GM19351 (cell line): Measurements from ENCODE around the gene ACSM5.
"Not testable (repeated sequence)": the region's sequence is repeated elsewhere in the genome, so short reads cannot be mapped to it uniquely, and the experiment has no call there.

Experiments
- ATAC-seq: cut with Tn5 transposase; IDR thresholded peaks from one replicate; pipeline ENCODE4 v1.9.1; 2021; ENCODE audit warnings: mild to moderate bottlenecking, moderate library complexity; ENCODE audit not compliant: unreplicated experiment

Gene ACSM5

GRCh38 chr16:20398603-20399002 is 10.7 kb upstream of the ACSM5 start:
- ATAC-seq, result no peak

- ATAC-seq, result no peak
Observed at GRCh38 chr16:20399185-20399584, 10.1 kb upstream of the ACSM5 start.

GRCh38 chr16:20401066-20401465 is 8.3 kb upstream of the ACSM5 start:
- no peak for ATAC-seq

- no peak for ATAC-seq
Observed at GRCh38 chr16:20401475-20402016, 7.8 kb upstream of the ACSM5 start.

- ATAC-seq, result no peak
Observed at GRCh38 chr16:20402651-20403050, 6.7 kb upstream of the ACSM5 start.

GRCh38 chr16:20404637-20405036 is 4.7 kb upstream of the ACSM5 start, which contains the start of gene PDILT:
Gene PDILT (minus strand): TSS chr16:20404737. CDS start chr16:20399300, 5,437 bp downstream.
- ATAC-seq, result no peak

- ATAC-seq, result peak; percentile 92
Observed at GRCh38 chr16:20410121-20410723, 888 bp downstream of the ACSM5 start.

GRCh38 chr16:20411055-20411454 is 1.7 kb downstream of the ACSM5 start:
- ATAC-seq, result peak; percentile 43

GRCh38 chr16:20415541-20415940 is 6.2 kb downstream of the ACSM5 start:
- no peak for ATAC-seq

- ATAC-seq, result not testable (repeated sequence)
Observed at GRCh38 chr16:20419093-20419492, 9.8 kb downstream of the ACSM5 start.

- ATAC-seq, result not testable (repeated sequence)
Observed at GRCh38 chr16:20421748-20422147, 12.4 kb downstream of the ACSM5 start.

GRCh38 chr16:20423772-20424128 is 14.4 kb downstream of the ACSM5 start:
- ATAC-seq, result not testable (repeated sequence)

GRCh38 chr16:20424129-20424866 is 15.0 kb downstream of the ACSM5 start:
- no peak for ATAC-seq

GRCh38 chr16:20427401-20427797 is 18.1 kb downstream of the ACSM5 start:
- ATAC-seq, result not testable (repeated sequence)

GRCh38 chr16:20429499-20429898 is 20.2 kb downstream of the ACSM5 start:
- not testable (repeated sequence) for ATAC-seq

GRCh38 chr16:20430480-20430879 is 21.1 kb downstream of the ACSM5 start:
- not testable (repeated sequence) for ATAC-seq

GRCh38 chr16:20430948-20431347 is 21.6 kb downstream of the ACSM5 start:
- ATAC-seq, result no peak

- not testable (repeated sequence) for ATAC-seq
Observed at GRCh38 chr16:20438950-20439349, 29.6 kb downstream of the ACSM5 start.

GRCh38 chr16:20439820-20440231 is 30.5 kb downstream of the ACSM5 start:
- not testable (repeated sequence) for ATAC-seq

GRCh38 chr16:20440731-20441130 is 31.4 kb downstream of the ACSM5 start:
- ATAC-seq, result not testable (repeated sequence)

GRCh38 chr16:20441191-20441590 is 31.9 kb downstream of the ACSM5 start:
- no peak for ATAC-seq

GRCh38 chr16:20441859-20442258 is 32.5 kb downstream of the ACSM5 start:
- ATAC-seq, result not testable (repeated sequence)
